DLD1 (cell line): ENCODE data around the gene NR1H2.
"Not testable (repeated sequence)": the region's sequence is repeated elsewhere in the genome, so short reads cannot be mapped to it uniquely, and the experiment has no call there.

Experiments used
- in situ Hi-C: cut with HindIII; loops from 2 replicates; pipeline ENCODE4 v1.10.0; 2017; ENCODE audit warnings: low sequenced_read_pairs

Gene NR1H2

GRCh38 chr19:50344661-50345318 lies 31.5 kb upstream of the NR1H2 start:
- in situ Hi-C loops: no loop called here

- in situ Hi-C loops: not testable (repeated sequence)
These were observed 29.1 kb upstream of the NR1H2 start for GRCh38 chr19:50347089-50347581.

GRCh38 chr19:50349277-50350057 lies 26.8 kb upstream of the NR1H2 start:
- in situ Hi-C loops: no loop called here

- in situ Hi-C loops: no loop called here
These were observed 24.0 kb upstream of the NR1H2 start for GRCh38 chr19:50352242-50352641.

- in situ Hi-C loops: not testable (repeated sequence)
These were observed 22.8 kb upstream of the NR1H2 start for GRCh38 chr19:50353487-50353880.

- in situ Hi-C loops: no loop called here
These were observed 19.5 kb upstream of the NR1H2 start for GRCh38 chr19:50356691-50357177.

- in situ Hi-C loops: no loop called here
These were observed 18.8 kb upstream of the NR1H2 start for GRCh38 chr19:50357178-50358100.

GRCh38 chr19:50358483-50359327 lies 17.6 kb upstream of the NR1H2 start:
- in situ Hi-C loops: no loop called here

GRCh38 chr19:50359328-50359818 lies 16.9 kb upstream of the NR1H2 start:
- in situ Hi-C loops: no loop called here

- in situ Hi-C loops: no loop called here
These were observed 14.8 kb upstream of the NR1H2 start for GRCh38 chr19:50361290-50362029.

GRCh38 chr19:50362030-50362412 lies 14.2 kb upstream of the NR1H2 start:
- in situ Hi-C loops: no loop called here

GRCh38 chr19:50362656-50363424 lies 13.4 kb upstream of the NR1H2 start:
- in situ Hi-C loops: no loop called here

GRCh38 chr19:50365434-50366306 lies 10.6 kb upstream of the NR1H2 start, which contains the start of gene NAPSA:
Gene NAPSA, minus strand, starts transcription at chr19:50365639. Its CDS starts 18 bp downstream, at chr19:50365621.
- in situ Hi-C loops: no loop called here

GRCh38 chr19:50368649-50369570 lies 7.3 kb upstream of the NR1H2 start:
- in situ Hi-C loops: no loop called here

- in situ Hi-C loops: no loop called here
These were observed 4.3 kb upstream of the NR1H2 start for GRCh38 chr19:50371914-50372475.

GRCh38 chr19:50377051-50377461 lies 799 bp downstream of the NR1H2 start:
- in situ Hi-C loops: no loop called here
